AG04449 (cell line): ENCODE measurements around the gene SHKBP1.
"Not testable (repeated sequence)": the region's sequence is repeated elsewhere in the genome, so short reads cannot be mapped to it uniquely, and the experiment has no call there.

ENCODE experiments used
- CTCF ChIA-PET: fragments of 350-600 bp; formaldehyde crosslinking; extraction: SDS; loops from one replicate; lab custom pipeline; 2021; ENCODE audit warnings: antibody characterized with exemption; lab: Yijun Ruan, JAX
- POLR2A ChIA-PET: fragments of 400-600, 350-600 bp; formaldehyde crosslinking; extraction: SDS; loops from one replicate; lab custom pipeline; 2020; ENCODE audit warnings: antibody characterized with exemption, inconsistent platforms; lab: Yijun Ruan, JAX
- DNase-seq: peaks from one replicate; pipeline ENCODE4 v3.0.0-alpha.2; 2010; ENCODE audit warnings: low read depth, low spot score
- H3K4me3 ChIP-seq: 2 replicates; pipeline ENCODE4 v1.5.1; 2011; ENCODE audit warnings: low read depth, mild to moderate bottlenecking, control low read depth, low read length
- CTCF ChIP-seq: IDR thresholded peaks from one replicate; pipeline ENCODE4 v1.5.1; 2011; ENCODE audit warnings: mild to moderate bottlenecking, moderate library complexity, low read length, control low read depth, inconsistent platforms; ENCODE audit not compliant: insufficient read depth; ENCODE audit errors: missing control alignments

Gene SHKBP1

GRCh38 chr19:40586611-40587010 lies 9.9 kb downstream of the SHKBP1 start:
- CTCF ChIA-PET = interaction anchor here (1.0 to 4.4 kb wide), 4 partner anchors 13 to 44 kb away, joined by 3 to 23 read pairs (median 4); partner anchors contain the start of gene LTBP4
- DNase-seq = no peak
- no peak for TF ChIP-seq CTCF
- POLR2A ChIA-PET = no interaction called here
- H3K4me3 ChIP-seq = no peak overlapping the region

- CTCF ChIA-PET = interaction anchor here (1.2 to 4.4 kb wide), 2 partner anchors 11 to 46 kb away, joined by 5 to 23 read pairs; partner anchors contain the start of gene LTBP4
- DNase-seq = no peak
- POLR2A ChIA-PET = no interaction called here
- TF ChIP-seq CTCF = no peak
- H3K4me3 ChIP-seq = no peak overlapping the region
These were observed 11.6 kb downstream of the SHKBP1 start for GRCh38 chr19:40588110-40588854.

GRCh38 chr19:40588926-40589569 lies 12.4 kb downstream of the SHKBP1 start:
- DNase-seq = no peak
- POLR2A ChIA-PET = interaction anchor here (1.0 kb wide), 1 partner anchor 241 kb away, joined by 3 read pairs; the partner anchor contains the start of genes C19orf47 and PLD3
- H3K4me3 ChIP-seq = no peak overlapping the region
- CTCF ChIA-PET = interaction anchor here (1.2 to 4.4 kb wide), 2 partner anchors 10 to 46 kb away, joined by 5 to 23 read pairs; partner anchors contain the start of gene LTBP4
- TF ChIP-seq CTCF = no peak

GRCh38 chr19:40589591-40590429 lies 13.1 kb downstream of the SHKBP1 start:
- no peak overlapping the region for H3K4me3 ChIP-seq
- no peak for DNase-seq
- no peak for TF ChIP-seq CTCF
- ChIA-PET CTCF (interaction anchor here (4.4 kb wide), 1 partner anchor 10 kb away, joined by 23 read pairs; the partner anchor contains the start of gene LTBP4), POLR2A (interaction anchor here (1.0 kb wide), 1 partner anchor 241 kb away, joined by 3 read pairs; the partner anchor contains the start of genes C19orf47 and PLD3)

- TF ChIP-seq CTCF = no peak
- ChIA-PET POLR2A (no interaction called here), CTCF (interaction anchor here (4.4 kb wide), 1 partner anchor 9 kb away, joined by 23 read pairs; the partner anchor contains the start of gene LTBP4)
- no peak overlapping the region for H3K4me3 ChIP-seq
- no peak for DNase-seq
These were observed 14.0 kb downstream of the SHKBP1 start for GRCh38 chr19:40590464-40591265.

GRCh38 chr19:40591724-40592123 lies 15.1 kb downstream of the SHKBP1 start:
- DNase-seq, CTCF ChIA-PET, POLR2A ChIA-PET, H3K4me3 ChIP-seq: not testable (repeated sequence)
